ENCODE data around the gene CCDC33.

CCDC33 gene

DNA sequence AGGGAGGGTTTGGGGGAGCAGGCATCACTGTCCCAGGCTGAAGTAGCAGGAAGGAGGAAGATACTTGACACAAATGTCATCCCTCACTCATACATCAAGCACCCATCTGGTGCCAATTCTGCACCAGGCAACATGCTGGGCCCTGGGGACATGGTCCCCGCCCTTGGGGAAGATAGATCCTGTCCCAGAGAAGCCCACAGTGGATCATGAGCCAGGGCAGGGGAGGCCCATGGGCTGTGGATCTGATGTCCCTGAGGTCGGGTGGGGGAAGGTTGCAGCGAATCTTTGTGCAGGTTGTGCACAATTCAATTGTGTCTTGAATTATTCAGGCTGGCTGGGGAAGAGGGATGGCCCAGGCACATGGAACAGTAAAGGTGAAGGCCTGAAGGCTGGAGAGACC, 6.4 kb upstream of the CCDC33 start:
- ATAC-seq: no peak
- no peak for TF ChIP-seq ZFP3 (CRISPR knock-in tag; IDR thresholded peaks at IDR 0.05)
- TF ChIP-seq OSR1 (CRISPR knock-in tag; IDR thresholded peaks at IDR 0.05): no peak
- TF ChIP-seq, protein P1, sequence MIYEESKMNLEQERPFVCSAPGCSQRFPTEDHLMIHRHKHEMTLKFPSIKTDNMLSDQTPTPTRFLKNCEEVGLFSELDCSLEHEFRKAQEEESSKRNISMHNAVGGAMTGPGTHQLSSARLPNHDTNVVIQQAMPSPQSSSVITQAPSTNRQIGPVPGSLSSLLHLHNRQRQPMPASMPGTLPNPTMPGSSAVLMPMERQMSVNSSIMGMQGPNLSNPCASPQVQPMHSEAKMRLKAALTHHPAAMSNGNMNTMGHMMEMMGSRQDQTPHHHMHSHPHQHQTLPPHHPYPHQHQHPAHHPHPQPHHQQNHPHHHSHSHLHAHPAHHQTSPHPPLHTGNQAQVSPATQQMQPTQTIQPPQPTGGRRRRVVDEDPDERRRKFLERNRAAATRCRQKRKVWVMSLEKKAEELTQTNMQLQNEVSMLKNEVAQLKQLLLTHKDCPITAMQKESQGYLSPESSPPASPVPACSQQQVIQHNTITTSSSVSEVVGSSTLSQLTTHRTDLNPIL (CRISPR knock-in tag; IDR thresholded peaks at IDR 0.05; ENCODE audit: low read depth): no peak
- TF ChIP-seq BACH2 (CRISPR knock-in tag; IDR thresholded peaks at IDR 0.05; ENCODE audit: borderline replicate concordance): no peak
- TF ChIP-seq, protein P2, sequence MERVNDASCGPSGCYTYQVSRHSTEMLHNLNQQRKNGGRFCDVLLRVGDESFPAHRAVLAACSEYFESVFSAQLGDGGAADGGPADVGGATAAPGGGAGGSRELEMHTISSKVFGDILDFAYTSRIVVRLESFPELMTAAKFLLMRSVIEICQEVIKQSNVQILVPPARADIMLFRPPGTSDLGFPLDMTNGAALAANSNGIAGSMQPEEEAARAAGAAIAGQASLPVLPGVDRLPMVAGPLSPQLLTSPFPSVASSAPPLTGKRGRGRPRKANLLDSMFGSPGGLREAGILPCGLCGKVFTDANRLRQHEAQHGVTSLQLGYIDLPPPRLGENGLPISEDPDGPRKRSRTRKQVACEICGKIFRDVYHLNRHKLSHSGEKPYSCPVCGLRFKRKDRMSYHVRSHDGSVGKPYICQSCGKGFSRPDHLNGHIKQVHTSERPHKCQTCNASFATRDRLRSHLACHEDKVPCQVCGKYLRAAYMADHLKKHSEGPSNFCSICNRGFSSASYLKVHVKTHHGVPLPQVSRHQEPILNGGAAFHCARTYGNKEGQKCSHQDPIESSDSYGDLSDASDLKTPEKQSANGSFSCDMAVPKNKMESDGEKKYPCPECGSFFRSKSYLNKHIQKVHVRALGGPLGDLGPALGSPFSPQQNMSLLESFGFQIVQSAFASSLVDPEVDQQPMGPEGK (CRISPR knock-in tag; IDR thresholded peaks at IDR 0.05; ENCODE audit: borderline replicate concordance): no peak
- TF ChIP-seq, protein P3, sequence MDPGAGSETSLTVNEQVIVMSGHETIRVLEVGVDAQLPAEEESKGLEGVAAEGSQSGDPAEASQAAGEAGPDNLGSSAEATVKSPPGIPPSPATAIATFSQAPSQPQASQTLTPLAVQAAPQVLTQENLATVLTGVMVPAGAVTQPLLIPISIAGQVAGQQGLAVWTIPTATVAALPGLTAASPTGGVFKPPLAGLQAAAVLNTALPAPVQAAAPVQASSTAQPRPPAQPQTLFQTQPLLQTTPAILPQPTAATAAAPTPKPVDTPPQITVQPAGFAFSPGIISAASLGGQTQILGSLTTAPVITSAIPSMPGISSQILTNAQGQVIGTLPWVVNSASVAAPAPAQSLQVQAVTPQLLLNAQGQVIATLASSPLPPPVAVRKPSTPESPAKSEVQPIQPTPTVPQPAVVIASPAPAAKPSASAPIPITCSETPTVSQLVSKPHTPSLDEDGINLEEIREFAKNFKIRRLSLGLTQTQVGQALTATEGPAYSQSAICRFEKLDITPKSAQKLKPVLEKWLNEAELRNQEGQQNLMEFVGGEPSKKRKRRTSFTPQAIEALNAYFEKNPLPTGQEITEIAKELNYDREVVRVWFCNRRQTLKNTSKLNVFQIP (CRISPR knock-in tag; IDR thresholded peaks at IDR 0.05; ENCODE audit: borderline replicate concordance, low read depth): no peak
- TF ChIP-seq, protein P4, sequence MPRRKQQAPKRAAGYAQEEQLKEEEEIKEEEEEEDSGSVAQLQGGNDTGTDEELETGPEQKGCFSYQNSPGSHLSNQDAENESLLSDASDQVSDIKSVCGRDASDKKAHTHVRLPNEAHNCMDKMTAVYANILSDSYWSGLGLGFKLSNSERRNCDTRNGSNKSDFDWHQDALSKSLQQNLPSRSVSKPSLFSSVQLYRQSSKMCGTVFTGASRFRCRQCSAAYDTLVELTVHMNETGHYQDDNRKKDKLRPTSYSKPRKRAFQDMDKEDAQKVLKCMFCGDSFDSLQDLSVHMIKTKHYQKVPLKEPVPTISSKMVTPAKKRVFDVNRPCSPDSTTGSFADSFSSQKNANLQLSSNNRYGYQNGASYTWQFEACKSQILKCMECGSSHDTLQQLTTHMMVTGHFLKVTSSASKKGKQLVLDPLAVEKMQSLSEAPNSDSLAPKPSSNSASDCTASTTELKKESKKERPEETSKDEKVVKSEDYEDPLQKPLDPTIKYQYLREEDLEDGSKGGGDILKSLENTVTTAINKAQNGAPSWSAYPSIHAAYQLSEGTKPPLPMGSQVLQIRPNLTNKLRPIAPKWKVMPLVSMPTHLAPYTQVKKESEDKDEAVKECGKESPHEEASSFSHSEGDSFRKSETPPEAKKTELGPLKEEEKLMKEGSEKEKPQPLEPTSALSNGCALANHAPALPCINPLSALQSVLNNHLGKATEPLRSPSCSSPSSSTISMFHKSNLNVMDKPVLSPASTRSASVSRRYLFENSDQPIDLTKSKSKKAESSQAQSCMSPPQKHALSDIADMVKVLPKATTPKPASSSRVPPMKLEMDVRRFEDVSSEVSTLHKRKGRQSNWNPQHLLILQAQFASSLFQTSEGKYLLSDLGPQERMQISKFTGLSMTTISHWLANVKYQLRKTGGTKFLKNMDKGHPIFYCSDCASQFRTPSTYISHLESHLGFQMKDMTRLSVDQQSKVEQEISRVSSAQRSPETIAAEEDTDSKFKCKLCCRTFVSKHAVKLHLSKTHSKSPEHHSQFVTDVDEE (CRISPR knock-in tag; IDR thresholded peaks at IDR 0.05): no peak
- TF ChIP-seq ESRRG (CRISPR knock-in tag; IDR thresholded peaks at IDR 0.05): no peak
- TF ChIP-seq ZNF8 (CRISPR knock-in tag; IDR thresholded peaks at IDR 0.05): no peak
- TF ChIP-seq PPARA (CRISPR knock-in tag; IDR thresholded peaks at IDR 0.05; ENCODE audit: borderline replicate concordance): no peak
- no peak for TF ChIP-seq ZFP30 (CRISPR knock-in tag; IDR thresholded peaks at IDR 0.05)
- TF ChIP-seq ISL1 (CRISPR knock-in tag; IDR thresholded peaks at IDR 0.05): no peak
- no peak for TF ChIP-seq ARNTL (CRISPR knock-in tag; IDR thresholded peaks at IDR 0.05; ENCODE audit: borderline replicate concordance, low read depth)
- TF ChIP-seq TCF4 (CRISPR knock-in tag; IDR thresholded peaks at IDR 0.05; ENCODE audit: borderline replicate concordance): no peak
- no peak for TF ChIP-seq GLIS3 (CRISPR knock-in tag; IDR thresholded peaks at IDR 0.05)
- TF ChIP-seq ZC3H10 (CRISPR knock-in tag; IDR thresholded peaks at IDR 0.05): no peak
- no peak for TF ChIP-seq RARB (CRISPR knock-in tag; IDR thresholded peaks at IDR 0.05)
- no peak for TF ChIP-seq ZNF565 (CRISPR knock-in tag; conservative IDR thresholded peaks at IDR 0.05; ENCODE audit: low read depth)
- no peak for TF ChIP-seq ZNF70 (CRISPR knock-in tag; IDR thresholded peaks at IDR 0.05)
- TF ChIP-seq, protein P5, sequence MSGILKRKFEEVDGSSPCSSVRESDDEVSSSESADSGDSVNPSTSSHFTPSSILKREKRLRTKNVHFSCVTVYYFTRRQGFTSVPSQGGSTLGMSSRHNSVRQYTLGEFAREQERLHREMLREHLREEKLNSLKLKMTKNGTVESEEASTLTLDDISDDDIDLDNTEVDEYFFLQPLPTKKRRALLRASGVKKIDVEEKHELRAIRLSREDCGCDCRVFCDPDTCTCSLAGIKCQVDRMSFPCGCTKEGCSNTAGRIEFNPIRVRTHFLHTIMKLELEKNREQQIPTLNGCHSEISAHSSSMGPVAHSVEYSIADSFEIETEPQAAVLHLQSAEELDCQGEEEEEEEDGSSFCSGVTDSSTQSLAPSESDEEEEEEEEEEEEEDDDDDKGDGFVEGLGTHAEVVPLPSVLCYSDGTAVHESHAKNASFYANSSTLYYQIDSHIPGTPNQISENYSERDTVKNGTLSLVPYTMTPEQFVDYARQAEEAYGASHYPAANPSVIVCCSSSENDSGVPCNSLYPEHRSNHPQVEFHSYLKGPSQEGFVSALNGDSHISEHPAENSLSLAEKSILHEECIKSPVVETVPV (CRISPR knock-in tag; IDR thresholded peaks at IDR 0.05): no peak

DNA sequence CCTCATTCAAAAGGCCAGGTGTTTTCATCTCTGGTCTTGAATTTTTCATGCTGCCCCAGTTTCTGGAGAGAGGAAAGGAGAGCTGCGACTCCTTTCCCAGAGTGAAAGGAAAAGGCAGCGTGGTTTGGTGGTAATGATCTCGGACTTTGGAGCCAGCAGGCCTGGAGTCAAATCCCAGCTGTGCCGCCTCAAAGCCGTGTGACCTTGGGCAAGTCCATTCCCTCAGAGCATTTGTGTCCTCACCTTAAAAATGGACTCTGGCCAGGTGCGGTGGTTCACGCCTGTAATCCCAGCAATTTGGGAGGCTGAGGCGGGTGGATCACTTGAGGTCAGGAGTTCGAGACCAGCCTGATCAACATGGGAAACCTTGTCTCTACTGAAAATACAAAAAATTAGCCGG, 4.7 kb upstream of the CCDC33 start:
- TF ChIP-seq ESRRG (CRISPR knock-in tag; IDR thresholded peaks at IDR 0.05): no peak
- TF ChIP-seq BACH2 (CRISPR knock-in tag; IDR thresholded peaks at IDR 0.05; ENCODE audit: borderline replicate concordance): no peak
- TF ChIP-seq ZFP30 (CRISPR knock-in tag; IDR thresholded peaks at IDR 0.05): no peak
- no peak for TF ChIP-seq ZNF70 (CRISPR knock-in tag; IDR thresholded peaks at IDR 0.05)
- TF ChIP-seq CSDC2 (CRISPR knock-in tag; IDR thresholded peaks at IDR 0.05): no peak
- no peak for TF ChIP-seq ARNTL (CRISPR knock-in tag; IDR thresholded peaks at IDR 0.05; ENCODE audit: borderline replicate concordance, low read depth)
- TF ChIP-seq, protein P3 (CRISPR knock-in tag; IDR thresholded peaks at IDR 0.05; ENCODE audit: borderline replicate concordance, low read depth): no peak
- no peak for TF ChIP-seq SNAI2 (CRISPR knock-in tag; IDR thresholded peaks at IDR 0.05)
- TF ChIP-seq ZNF565 (CRISPR knock-in tag; conservative IDR thresholded peaks at IDR 0.05; ENCODE audit: low read depth): no peak
- TF ChIP-seq, protein P1 (CRISPR knock-in tag; IDR thresholded peaks at IDR 0.05; ENCODE audit: low read depth): no peak
- no peak for TF ChIP-seq PPARA (CRISPR knock-in tag; IDR thresholded peaks at IDR 0.05; ENCODE audit: borderline replicate concordance)
- no peak for TF ChIP-seq TCF4 (CRISPR knock-in tag; IDR thresholded peaks at IDR 0.05; ENCODE audit: borderline replicate concordance)
- TF ChIP-seq, protein P5 (CRISPR knock-in tag; IDR thresholded peaks at IDR 0.05): no peak
- no peak for ATAC-seq

Data from SK-N-SH treated with all-trans-retinoic acid at 6 μM for 48 hours (cell line).